H1 (cell line): ENCODE results near the gene SCAPER. TPM values are rescaled to one million over a fixed set of nuclear protein-coding genes. Genes with fewer than 3 reads are reported as not detected.

Source experiments
- BCL11A ChIP-seq, 2 experiments: IDR thresholded peaks; one replicate each; pipeline ENCODE4 v1.6.1; 2011; ENCODE audit warnings: low read depth in 2 of 2, low read length in 2 of 2, mild to moderate bottlenecking in 2 of 2
- CHD7 ChIP-seq: fragments of 300-600 bp; sonication (generic); IDR thresholded peaks from 2 replicates; pipeline ENCODE4 v1.7.1; 2012; ENCODE audit warnings: low read length, moderate library complexity, mild to moderate bottlenecking, inconsistent platforms; ENCODE audit not compliant: insufficient replicate concordance
- TBP ChIP-seq: IDR thresholded peaks from 2 replicates; pipeline ENCODE4 v1.6.1; 2011; ENCODE audit warnings: low read depth, low read length, improper control_type of control experiment
- polyA plus RNA-seq, 7 experiments: library from polyadenylated mRNA; depleted of rRNA in 3 of 7; stranded (reverse) in 5 of 7; unstranded in 2 of 7; fragments of >200 nt in 5 of 7; fragments of 200-250 nt in 2 of 7; gene quantifications; 1 replicate in 5 of 7; 2 replicates in 1 of 7; 4 replicates in 1 of 7; pipeline versions ENCODE4 v1.2.1 to v1.2.3, GENCODE V29; 2011 to 2013; ENCODE audit warnings: missing spikeins in 2 of 7, mixed read lengths in 2 of 7
- total RNA-seq: library from RNA; stranded (reverse); fragmentation: NEBNext Ultra II Directional; extraction: Animal tissue kit (Norgen Biotek cat#: 25700); gene quantifications from 2 replicates; pipeline ENCODE4 v1.2.1, GENCODE V29; 2021

Gene SCAPER
- total and polyA plus RNA-seq, 2 of the 8 experiments (the other 6 are each of a cell fraction or from before 2014, with no cell fraction given): 1.6 to 6.8 TPM

- TF ChIP-seq CHD7 (no peak), TBP (no peak), BCL11A (IDR thresholded peaks at IDR 0.05; ENCODE audit: low read depth in 2 of 2, low read length in 2 of 2) (no peak)
Measured at GRCh38 chr15:76333720-76334437, 571.3 kb downstream of the SCAPER start (continued).
